IMR-90 (cell line): Measurements from ENCODE around the gene ALKBH6. TPM values are rescaled to one million over a fixed set of nuclear protein-coding genes. Genes with fewer than 3 reads are reported as not detected.

Experiments
- ATAC-seq: fragments of 200-7000 bp; cut with Tn5 transposase; 2 replicates; pipeline ENCODE4 v1.9.1; 2020; ENCODE audit warnings: low read depth, mild to moderate bottlenecking, moderate library complexity
- BruUV-seq: library from RNA; stranded (reverse); fragments of 400-500 nt; replicated peaks from 2 replicates; lab custom pipeline; 2021; lab: Mats Ljungman, UMichigan
- CTCF ChIA-PET: fragments of 300-600 bp; formaldehyde crosslinking; extraction: SDS; loops from one replicate; lab custom pipeline; 2021; ENCODE audit warnings: antibody characterized with exemption; lab: Yijun Ruan, JAX
- POLR2A ChIA-PET: fragments of 300-600 bp; sonication (Branson Sonifier 250); formaldehyde crosslinking; loops from one replicate; lab custom pipeline; 2022; ENCODE audit warnings: antibody characterized with exemption; ENCODE audit not compliant: unreplicated experiment; lab: Charles Lee
- DNase-seq: peaks from one replicate; pipeline ENCODE4 v3.0.0; 2013
- H2AFZ ChIP-seq: replicated peaks from 2 replicates; pipeline ENCODE3; 2013; ENCODE audit warnings: low read length, mild to moderate bottlenecking; ENCODE audit not compliant: poor library complexity
- H2AK5ac ChIP-seq: 2 replicates; pipeline ENCODE4 v1.6.1; 2013; ENCODE audit warnings: low read depth, low read length, inconsistent platforms
- H2AK9ac ChIP-seq: replicated peaks from 2 replicates; pipeline ENCODE3; 2013; ENCODE audit warnings: mild to moderate bottlenecking, low read depth, low read length, moderate library complexity; ENCODE audit not compliant: poor library complexity
- H2BK120ac ChIP-seq: 2 replicates; pipeline ENCODE4 v1.6.1; 2013; ENCODE audit warnings: low read depth, low read length, inconsistent platforms
- H2BK15ac ChIP-seq: 3 replicates; pipeline ENCODE4 v1.6.1; 2013; ENCODE audit warnings: low read depth, low read length, inconsistent platforms
- H2BK20ac ChIP-seq: 2 replicates; pipeline ENCODE4 v1.6.1; 2013; ENCODE audit warnings: low read depth, mild to moderate bottlenecking, inconsistent platforms, low read length, moderate library complexity
- H2BK5ac ChIP-seq: 2 replicates; pipeline ENCODE4 v1.6.1; 2013; ENCODE audit warnings: mild to moderate bottlenecking, low read depth, low read length, inconsistent platforms; ENCODE audit not compliant: poor library complexity, severe bottlenecking
- H3K14ac ChIP-seq: replicated peaks from 2 replicates; pipeline ENCODE4 v1.6.1; 2013; ENCODE audit warnings: low read depth, low read length, inconsistent platforms
- H3K18ac ChIP-seq: 2 replicates; pipeline ENCODE4 v1.6.1; 2013; ENCODE audit warnings: low read depth, low read length, control low read depth
- H3K23ac ChIP-seq: 2 replicates; pipeline ENCODE4 v1.6.1; 2013; ENCODE audit warnings: low read depth, low read length, inconsistent platforms
- H3K27ac ChIP-seq: 2 replicates; pipeline ENCODE4 v1.5.1; 2013; ENCODE audit warnings: mild to moderate bottlenecking, control low read depth, low read length; ENCODE audit not compliant: insufficient read depth
- H3K27me3 ChIP-seq: 2 replicates; pipeline ENCODE4 v1.6.1; 2013; ENCODE audit warnings: low read length; ENCODE audit not compliant: control insufficient read depth, insufficient read depth
- H3K36me3 ChIP-seq: 2 replicates; pipeline ENCODE4 v1.6.1; 2013; ENCODE audit warnings: low read length, mixed read lengths; ENCODE audit not compliant: control insufficient read depth, insufficient read depth
- H3K4ac ChIP-seq: 2 replicates; pipeline ENCODE4 v1.6.1; 2013; ENCODE audit warnings: low read depth, low read length, inconsistent platforms
- H3K4me1 ChIP-seq: 2 replicates; pipeline ENCODE4 v1.6.1; 2013; ENCODE audit warnings: low read length, mixed read lengths; ENCODE audit not compliant: control insufficient read depth, insufficient read depth
- H3K4me2 ChIP-seq: 2 replicates; pipeline ENCODE4 v1.6.1; 2013; ENCODE audit warnings: low read depth, mild to moderate bottlenecking, control low read depth, low read length, moderate library complexity
- H3K4me3 ChIP-seq: 2 replicates; pipeline ENCODE4 v1.5.1; 2013; ENCODE audit warnings: low read depth, mild to moderate bottlenecking, control low read depth, low read length, moderate library complexity; ENCODE audit not compliant: insufficient read depth
- H3K56ac ChIP-seq: 2 replicates; pipeline ENCODE4 v1.6.1; 2013; ENCODE audit warnings: low read length, inconsistent platforms; ENCODE audit not compliant: insufficient read depth; ENCODE audit errors: extremely low read depth
- H3K79me1 ChIP-seq, 2 experiments: 2 replicates each; pipeline ENCODE4 v1.6.1; 2013; ENCODE audit warnings: low read length in 2 of 2, inconsistent platforms in 1 of 2, low read depth in 1 of 2
- H3K9ac ChIP-seq: 2 replicates; pipeline ENCODE4 v1.6.1; 2013; ENCODE audit warnings: low read depth, low read length, control low read depth
- H3K9me1 ChIP-seq: 2 replicates; pipeline ENCODE4 v1.6.1; 2013; ENCODE audit warnings: low read length, inconsistent platforms; ENCODE audit not compliant: insufficient read depth
- H3K9me3 ChIP-seq: 2 replicates; pipeline ENCODE4 v1.6.1; 2013; ENCODE audit warnings: low read length; ENCODE audit not compliant: control insufficient read depth, insufficient read depth
- H4K20me1 ChIP-seq: 2 replicates; pipeline ENCODE4 v1.6.1; 2013; ENCODE audit warnings: low read length, inconsistent platforms; ENCODE audit not compliant: insufficient read depth
- H4K5ac ChIP-seq: 2 replicates; pipeline ENCODE4 v1.6.1; 2013; ENCODE audit warnings: mild to moderate bottlenecking, low read depth, low read length, control low read depth
- H4K8ac ChIP-seq, 2 experiments: 2 replicates each; pipeline ENCODE4 v1.6.1; 2013; ENCODE audit warnings: low read depth in 2 of 2, low read length in 2 of 2, control low read depth in 1 of 2, inconsistent platforms in 1 of 2
- H4K91ac ChIP-seq: 2 replicates; pipeline ENCODE4 v1.6.1; 2013; ENCODE audit warnings: low read depth, low read length, inconsistent platforms; ENCODE audit not compliant: insufficient read depth
- CEBPB ChIP-seq: IDR thresholded peaks from 2 replicates; pipeline ENCODE4 v1.6.1; 2012; ENCODE audit warnings: low read depth, low read length, improper control_type of control experiment
- CHD1 ChIP-seq: IDR thresholded peaks from 2 replicates; pipeline ENCODE4 v1.6.1; 2012; ENCODE audit warnings: low read depth, low read length, improper control_type of control experiment
- CTCF ChIP-seq: conservative IDR thresholded peaks from 2 replicates; pipeline ENCODE4 v1.5.1; 2012; ENCODE audit warnings: mild to moderate bottlenecking, low read depth, low read length, improper control_type of control experiment
- FOS ChIP-seq: fragments of 150-350 bp; IDR thresholded peaks from 2 replicates; pipeline ENCODE4 v1.6.1; 2016; ENCODE audit warnings: low read depth, low read length
- MXI1 ChIP-seq: IDR thresholded peaks from 2 replicates; pipeline ENCODE4 v1.6.1; 2012; ENCODE audit warnings: low read depth, mild to moderate bottlenecking, low read length, moderate library complexity, borderline replicate concordance
- NFE2L2 ChIP-seq: fragments of 150-350 bp; IDR thresholded peaks from 2 replicates; pipeline ENCODE4 v1.6.1; 2016; ENCODE audit warnings: low read depth, mild to moderate bottlenecking, low read length
- RCOR1 ChIP-seq: IDR thresholded peaks from 2 replicates; pipeline ENCODE4 v1.6.1; 2012; ENCODE audit warnings: mild to moderate bottlenecking, low read length, improper control_type of control experiment; ENCODE audit not compliant: insufficient replicate concordance
- RFX5 ChIP-seq: IDR thresholded peaks from 2 replicates; pipeline ENCODE4 v1.8.0; 2012; ENCODE audit warnings: low read depth, mild to moderate bottlenecking, low read length, moderate library complexity
- WGBS, 2 experiments: methylation state at CpG; one replicate each; pipeline versions ENCODE4 v1.1.5 to v1.1.7; 2013; ENCODE audit warnings: missing lambda C conversion rate in 2 of 2; ENCODE audit not compliant: insufficient read length in 1 of 2; ENCODE audit errors: extremely low coverage in 2 of 2; 5-methylcytosine and 5-hydroxymethylcytosine counted together
- dilution Hi-C: fragments of 300-500 bp; cut with HindIII; formaldehyde crosslinking; loops from one replicate; pipeline ENCODE4 v1.14.3; 2018; ENCODE audit warnings: low sequenced_read_pairs; ENCODE audit not compliant: unreplicated experiment
- in situ Hi-C: fragments of 300-500 bp; cut with MboI; formaldehyde crosslinking; loops from 3 replicates; pipeline ENCODE4 v1.14.3; 2019; ENCODE audit warnings: low sequenced_read_pairs, inconsistent platforms, mixed read lengths
- intact Hi-C: fragments of 100-400 bp; cut with micrococcal nuclease; formaldehyde crosslinking; loops from 2 replicates; pipeline ENCODE4 v1.10.0; 2022
- polyA plus RNA-seq, 3 experiments: library from polyadenylated mRNA; depleted of rRNA; stranded (reverse); fragments of >200 nt; gene quantifications; 2 replicates each; pipeline ENCODE4 v1.2.3, GENCODE V29; 2012; ENCODE audit warnings: low replicate concordance in 1 of 3
- total RNA-seq: library from RNA; depleted of rRNA; stranded (reverse); fragments of >200 nt; gene quantifications from 2 replicates; pipeline ENCODE4 v1.2.3, GENCODE V29; 2012

Gene ALKBH6
- total and polyA plus RNA-seq, 2 of the 4 experiments (the other 2 are of a cell fraction) = 12.9 to 38.7 TPM

GRCh38 chr19:36006955-36007354, 7.1 kb downstream of the ALKBH6 start:
- H4K20me1 ChIP-seq = peaks cover 10% of the 10 kb centered on the region
- peaks cover 0 to 11% of the 10 kb centered on the region in 2 experiments; a peak in 2 of 4 replicates for H3K79me1 ChIP-seq
- H2BK5ac ChIP-seq = no peak overlapping the region
- H4K5ac ChIP-seq = no peak overlapping the region
- no peak overlapping the region for H4K8ac ChIP-seq
- no peak overlapping the region for H2AK5ac ChIP-seq
- ATAC-seq = no peak
- H3K23ac ChIP-seq = no peak overlapping the region
- ChIA-PET POLR2A (no interaction called here), CTCF (no interaction called here)
- no peaks in the 10 kb centered on the region for H3K9me3 ChIP-seq
- 0 out of 2 replicates have a peak, but pooled peaks cover 3% of the 10 kb centered on the region for H3K4me1 ChIP-seq
- H3K56ac ChIP-seq = no peak overlapping the region
- in situ Hi-C loops (no loop called here), dilution Hi-C loops (no loop called here), intact Hi-C loops (no loop called here)
- H3K9ac ChIP-seq = no peak overlapping the region
- no peak for DNase-seq
- no peak for TF ChIP-seq FOS
- TF ChIP-seq CEBPB = no peak
- no peak for TF ChIP-seq RFX5
- no peak for TF ChIP-seq MXI1
- TF ChIP-seq RCOR1 = no peak
- no peak for TF ChIP-seq NFE2L2
- no peak for TF ChIP-seq CHD1
- no peak for TF ChIP-seq CTCF
- H3K9me1 ChIP-seq = peaks cover 11% of the 10 kb centered on the region
- BruUV-seq = no TSS peak
- no peak overlapping the region for H3K4me3 ChIP-seq
- no peak overlapping the region for H2BK120ac ChIP-seq
- WGBS, 2 experiments = 95% methylated on average over 3 of the region's 5 CpGs; no CpG with 5 or more reads in 1 of the 2 experiments
- no peak overlapping the region for H3K4me2 ChIP-seq
- no peak overlapping the region for H2AFZ ChIP-seq
- no peak overlapping the region for H2BK15ac ChIP-seq
- H2BK20ac ChIP-seq = no peak overlapping the region
- H3K27ac ChIP-seq = no peak overlapping the region
- no peak overlapping the region for H4K91ac ChIP-seq
- H3K4ac ChIP-seq = no peak overlapping the region
- no peak overlapping the region for H3K14ac ChIP-seq
- no peak overlapping the region for H3K18ac ChIP-seq
- no peak overlapping the region for H2AK9ac ChIP-seq
- no peaks in the 10 kb centered on the region; the same call in none of the 2 replicates for H3K36me3 ChIP-seq
- H3K27me3 ChIP-seq = no peaks in the 10 kb centered on the region
